ENCODE measurements around the gene FRMD4B.

Gene FRMD4B

DNA sequence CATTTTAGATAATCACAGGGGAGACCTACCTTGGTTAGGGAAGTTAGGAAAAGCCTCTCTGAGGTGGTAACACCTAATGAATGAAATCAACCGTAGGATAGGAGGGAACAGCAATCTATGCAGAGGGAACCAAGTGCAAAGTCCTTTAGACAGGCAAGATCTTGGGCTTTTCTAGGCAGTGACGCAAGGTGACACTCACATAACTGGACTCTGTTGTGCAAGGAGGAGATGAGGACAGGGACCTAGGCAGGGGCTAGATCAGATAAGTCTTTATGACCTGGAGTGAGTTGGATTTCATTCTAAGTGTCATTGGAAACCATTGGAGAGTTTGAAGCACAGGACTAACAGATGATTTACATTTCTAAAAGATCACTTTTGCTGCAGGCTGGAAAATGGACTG, 258.9 kb downstream of the FRMD4B start:
- no peak for DNase-seq (ENCODE audit: low spot score)

DNA sequence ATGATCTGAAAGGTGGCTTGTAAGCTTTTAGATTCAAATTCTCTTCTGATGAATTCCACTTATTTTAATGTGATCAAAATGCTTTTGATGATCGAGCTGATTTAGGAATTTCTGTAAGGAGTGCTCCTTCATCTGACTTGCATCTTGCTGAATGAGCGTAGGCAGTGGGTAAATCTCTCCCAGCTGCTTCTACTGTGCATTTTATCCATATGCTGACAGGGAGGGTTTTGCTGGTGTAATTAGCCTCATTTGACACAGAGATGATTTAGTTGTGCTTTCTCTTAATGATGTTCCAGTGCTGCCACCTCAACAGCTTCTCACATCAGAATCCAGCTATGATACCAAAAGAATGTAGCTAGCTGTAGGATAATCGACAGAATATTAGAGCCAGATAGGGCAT, 259.7 kb downstream of the FRMD4B start:
- no peak for DNase-seq (ENCODE audit: low spot score)

DNA sequence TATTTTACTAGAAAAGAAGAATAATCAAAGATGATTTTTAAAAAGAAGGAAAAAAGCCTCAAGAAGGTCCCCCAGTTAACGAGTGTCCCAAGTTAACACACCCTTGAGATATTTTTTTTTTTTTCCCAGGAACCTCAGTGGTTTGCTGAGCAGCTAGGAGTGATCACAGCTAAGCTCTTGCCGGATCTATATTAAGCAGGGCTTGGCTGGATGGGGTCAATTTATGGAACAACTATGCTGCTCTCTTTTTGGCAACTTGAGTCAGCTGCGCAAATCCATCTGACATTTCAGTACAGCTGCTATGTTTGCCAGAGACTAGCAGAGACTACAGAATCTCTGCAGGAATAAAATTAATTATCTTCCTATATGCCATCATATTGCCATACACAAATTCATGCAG, 263.5 kb downstream of the FRMD4B start, which contains the start of gene LMOD3:
Gene LMOD3 (minus strand): TSS at position 193 of the 400 bp plus-strand sequence. CDS start 209 bp downstream, outside the sequence.
- no peak for DNase-seq (ENCODE audit: low spot score)

DNA sequence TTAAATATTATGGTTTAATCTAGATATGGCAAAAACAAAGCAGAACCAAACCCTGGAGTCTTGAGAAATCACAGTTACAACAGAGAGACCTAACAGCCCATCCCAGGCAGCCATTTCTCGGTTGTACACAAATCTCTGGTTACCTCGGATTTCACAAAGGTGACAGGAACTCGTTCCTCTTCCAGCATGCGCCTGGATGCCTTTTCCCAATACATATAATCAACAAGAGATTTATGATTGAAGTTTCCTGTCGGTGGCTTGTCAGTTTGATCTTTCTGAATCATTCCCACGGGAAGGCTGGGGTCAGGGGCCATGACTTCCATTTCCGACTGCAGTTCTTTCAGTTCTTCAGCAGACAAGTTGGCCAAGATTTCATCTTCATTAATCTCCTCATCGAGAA, 263.9 kb downstream of the FRMD4B start:
- no peak for DNase-seq (ENCODE audit: low spot score)

DNA sequence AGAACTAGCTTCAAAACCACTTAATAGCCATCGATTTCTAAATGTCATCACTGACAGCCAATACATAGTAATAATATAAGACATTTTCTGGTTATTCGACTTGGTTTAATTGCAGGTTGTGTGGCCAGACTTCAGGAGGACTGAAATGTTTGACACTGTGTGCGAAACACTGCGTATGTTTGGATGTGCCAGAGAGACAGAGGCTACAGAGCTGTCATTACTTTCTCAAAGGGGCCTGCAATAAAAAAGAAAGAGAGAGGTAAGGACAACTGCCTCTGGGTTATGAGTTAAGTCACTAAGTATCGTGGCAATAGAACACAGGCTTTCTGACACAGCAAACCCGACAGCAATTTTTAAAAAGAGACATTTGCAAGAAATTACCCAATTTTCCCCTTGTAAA, 264.4 kb downstream of the FRMD4B start:
- no peak for DNase-seq (ENCODE audit: low spot score)

DNA sequence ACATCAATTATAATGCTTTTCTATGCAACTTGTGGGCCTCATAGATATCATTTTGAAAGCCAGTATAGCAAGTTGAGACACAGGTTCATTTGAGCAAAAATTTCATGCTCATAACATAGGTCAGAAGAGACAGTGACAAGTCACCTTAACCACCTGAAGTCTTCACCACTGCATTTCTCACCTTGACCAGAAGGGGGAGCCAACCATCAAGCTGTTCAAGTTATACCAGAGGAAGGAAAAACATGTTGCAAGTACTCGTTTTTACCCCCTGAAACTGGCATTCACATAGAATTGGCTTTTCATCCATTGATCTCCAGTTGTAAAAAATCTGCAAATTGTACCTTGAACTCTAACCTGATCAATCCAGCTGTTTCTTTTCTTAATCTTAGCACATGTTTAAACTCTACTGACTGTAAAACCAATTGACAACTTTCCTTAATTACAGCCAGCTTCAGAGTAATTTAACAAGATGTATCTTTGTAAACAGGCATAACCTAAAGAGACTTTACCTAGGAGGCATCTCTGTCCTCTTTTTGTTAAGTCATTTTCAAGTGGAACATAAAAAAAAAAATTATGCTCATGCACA, 264.9 kb downstream of the FRMD4B start:
- DNase-seq (ENCODE audit: low spot score), result peak; percentile 89

Measured in hematopoietic multipotent progenitor cell treated with erythropoietin and hydrocortisone succinate and interleukin-3 and kit ligand, for 17 days (in vitro differentiated cells).